Brain pericyte (primary cell): Measurements from ENCODE around the gene TSHZ2.

Experiments
- DNase-seq: peaks from one replicate; pipeline ENCODE4 v3.0.0-alpha.2; 2012; ENCODE audit warnings: low read depth, low spot score

TSHZ2 gene

DNA sequence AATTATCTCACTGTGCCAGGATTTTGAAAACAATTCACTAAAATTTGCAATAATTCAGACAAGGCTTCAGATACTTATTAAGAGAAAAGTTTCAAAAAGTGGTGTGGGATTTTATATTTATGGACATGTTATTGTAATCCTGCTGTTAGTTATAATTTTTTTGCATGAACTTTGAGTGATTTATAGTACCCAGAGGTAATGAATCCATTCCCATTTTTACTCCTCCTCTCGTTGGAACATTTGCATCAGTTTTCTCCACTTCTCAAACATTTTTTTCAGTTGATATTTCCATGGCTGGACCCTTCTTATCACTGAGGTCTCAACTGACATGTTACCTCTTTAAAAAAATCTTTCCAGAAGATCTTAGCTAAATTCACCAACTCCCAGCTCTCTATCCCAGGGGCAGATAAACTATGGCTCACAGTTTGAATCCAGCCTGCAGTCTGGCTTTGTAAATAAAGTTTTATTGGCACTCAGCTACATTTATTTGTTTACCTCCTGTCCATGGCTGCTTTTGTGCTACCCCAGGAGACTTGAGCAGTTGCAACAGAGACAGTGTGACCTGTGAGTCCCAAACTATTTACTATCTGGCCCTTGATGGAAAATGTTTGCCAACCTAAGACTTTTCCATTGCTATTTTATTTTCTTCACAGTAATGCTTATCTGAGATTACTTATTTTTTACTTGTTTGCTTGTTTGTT, 83.4 kb downstream of the TSHZ2 start:
- DNase-seq: no peak

DNA sequence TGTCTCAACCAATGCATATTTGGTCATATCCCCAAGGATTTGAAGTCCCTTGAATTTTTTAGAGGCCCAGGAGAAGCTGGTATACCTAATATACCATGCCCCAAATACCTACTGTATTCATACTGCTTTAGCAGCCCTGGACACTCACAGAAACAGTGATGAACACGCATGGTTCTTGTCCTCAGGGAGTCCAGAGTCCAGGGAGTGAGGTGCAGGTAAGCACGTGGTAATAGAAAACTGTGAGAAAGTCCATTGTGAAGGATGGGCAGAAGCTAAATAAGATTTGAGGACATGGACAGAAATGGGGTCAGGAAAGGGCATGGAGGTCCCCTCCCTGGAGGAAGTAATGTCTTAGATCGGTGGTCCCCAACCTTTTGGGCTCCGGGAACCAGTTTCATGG, 85.4 kb downstream of the TSHZ2 start:
- DNase-seq: no peak

DNA sequence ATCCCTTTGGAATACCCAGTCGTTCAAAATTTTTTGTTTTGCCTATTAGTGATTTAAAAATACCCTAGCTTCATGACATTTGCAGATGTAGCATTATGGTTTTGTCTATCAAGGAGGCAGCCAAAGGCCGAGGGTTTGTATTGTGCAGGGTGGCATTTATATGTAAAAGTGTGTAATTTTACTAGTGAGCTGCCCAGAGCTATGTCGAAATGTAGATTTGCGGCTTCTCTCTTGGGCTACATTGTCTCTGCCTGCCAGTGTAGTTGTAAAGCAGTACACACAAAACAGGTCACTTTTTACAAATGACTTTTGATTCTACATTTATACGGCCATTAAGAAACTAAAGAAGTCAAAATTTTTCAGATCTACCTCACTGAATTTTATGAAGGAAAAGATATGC, 87.7 kb downstream of the TSHZ2 start:
- DNase-seq: no peak

DNA sequence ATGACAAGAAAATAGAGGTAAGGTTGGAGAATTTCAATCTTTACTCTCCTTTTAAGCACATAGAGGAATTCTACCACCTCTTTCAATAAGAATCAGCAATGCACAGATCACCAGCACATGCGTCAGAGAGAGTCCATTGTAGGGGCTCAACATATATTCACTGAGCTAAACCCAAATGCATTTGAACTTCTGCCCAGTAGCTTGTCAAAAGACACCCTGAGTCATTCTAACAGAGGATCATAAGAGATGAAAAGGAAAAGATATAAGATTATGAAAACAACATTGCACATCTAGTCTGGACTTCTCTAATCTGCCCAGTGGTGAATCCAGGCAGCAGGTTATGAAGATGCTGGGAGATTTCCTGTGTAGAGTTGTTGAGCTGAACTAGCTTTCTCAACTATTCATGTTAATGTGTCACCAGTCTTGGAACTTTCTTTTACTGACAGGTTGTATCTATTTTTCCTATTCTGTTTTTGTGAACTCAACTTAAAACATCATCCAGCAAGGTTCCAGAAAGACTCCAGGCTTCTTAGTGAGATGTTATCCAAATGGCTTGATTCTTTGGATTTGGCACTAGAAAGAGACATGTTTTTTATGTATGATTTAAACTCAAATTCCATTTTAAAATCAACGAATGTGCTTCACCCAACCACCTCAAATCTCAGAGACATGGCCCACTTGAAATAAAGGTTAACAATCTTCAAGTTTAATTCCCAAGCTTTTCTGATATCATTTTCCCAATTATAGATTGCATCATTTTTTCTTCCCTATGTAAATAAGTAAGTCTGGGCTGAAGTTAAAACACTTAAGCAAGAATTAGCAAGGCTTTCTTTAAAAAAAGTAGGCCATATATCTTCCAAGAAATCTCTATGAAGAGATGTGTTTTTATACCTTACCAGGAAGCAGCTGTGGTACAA, 89.3 kb downstream of the TSHZ2 start:
- DNase-seq: no peak

DNA sequence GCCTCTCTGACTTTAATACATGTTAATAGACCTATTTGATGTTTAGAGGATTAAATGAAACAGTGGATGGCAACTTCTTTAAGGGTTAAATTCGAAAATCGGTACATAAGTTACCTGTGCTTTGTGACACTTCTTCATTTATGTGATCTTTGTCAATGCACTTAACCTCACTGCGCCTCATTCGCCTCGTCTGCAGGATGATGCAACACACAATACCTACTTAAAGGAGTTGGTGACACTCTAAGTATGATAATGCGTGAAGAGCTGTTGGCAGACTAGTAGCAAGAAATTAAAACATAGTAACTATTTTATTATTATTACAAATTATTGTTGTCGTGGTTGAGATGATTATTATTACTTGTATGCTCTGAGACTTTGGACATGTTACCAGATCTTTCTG, 92.8 kb downstream of the TSHZ2 start:
- DNase-seq: no peak

DNA sequence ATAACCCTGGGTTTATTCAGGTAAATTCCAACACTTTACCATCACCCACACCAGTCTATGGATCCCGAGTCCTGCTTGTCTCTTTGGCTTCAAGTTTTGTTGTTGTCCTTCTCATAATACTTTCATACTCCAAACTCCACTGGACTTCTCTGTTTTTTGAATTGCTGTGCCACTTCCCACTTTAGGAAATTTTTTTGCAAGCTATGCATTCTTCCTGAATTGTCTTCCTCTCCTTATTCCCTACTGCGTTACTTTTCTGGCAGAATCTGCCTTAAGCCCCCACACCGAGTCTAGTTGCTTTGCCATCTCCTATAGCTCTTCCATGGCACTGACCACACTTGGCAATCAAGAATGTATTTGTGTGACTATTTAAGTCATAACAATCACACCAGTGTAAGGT, 96.1 kb downstream of the TSHZ2 start:
- no peak for DNase-seq

DNA sequence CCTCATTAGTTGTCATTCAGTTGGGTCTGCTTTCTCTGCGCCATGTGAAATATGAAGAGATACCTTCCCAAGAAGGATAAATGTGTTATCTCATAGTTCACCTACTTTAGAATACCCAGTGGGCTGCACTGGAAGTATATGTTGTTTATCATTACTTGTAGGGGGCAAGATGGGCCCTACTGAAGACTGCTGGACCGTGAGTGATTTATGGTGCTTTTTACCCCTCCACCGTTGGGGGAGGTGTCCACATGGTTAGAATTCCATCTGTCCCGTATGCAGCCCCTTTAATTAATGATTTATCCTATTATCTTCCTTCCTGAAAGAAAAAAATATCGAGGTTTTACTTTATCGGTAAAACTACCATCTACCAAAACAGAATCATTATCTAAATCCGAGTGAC, 97.0 kb downstream of the TSHZ2 start:
- DNase-seq: no peak

DNA sequence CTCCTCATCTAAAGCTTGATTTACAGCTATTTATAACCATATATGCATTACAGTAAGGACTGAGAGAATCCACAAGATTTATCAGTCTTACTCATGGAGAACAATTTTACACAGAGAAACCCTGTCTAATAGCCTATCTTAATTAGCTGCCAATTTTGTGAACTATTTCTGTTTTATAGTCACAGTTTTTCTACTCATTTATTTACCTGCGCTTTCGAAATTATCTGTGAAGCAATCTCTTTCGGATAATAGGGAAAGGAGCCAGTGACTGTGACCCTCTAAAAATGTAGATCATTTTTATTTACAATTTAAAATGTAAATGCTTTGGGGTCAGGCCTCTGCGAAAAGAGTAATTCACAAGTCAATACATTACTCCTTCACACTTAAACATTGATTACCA, 98.1 kb downstream of the TSHZ2 start:
- no peak for DNase-seq

GRCh38 chr20:53070706-53071392, 98.7 kb downstream of the TSHZ2 start:
- no peak for DNase-seq

DNA sequence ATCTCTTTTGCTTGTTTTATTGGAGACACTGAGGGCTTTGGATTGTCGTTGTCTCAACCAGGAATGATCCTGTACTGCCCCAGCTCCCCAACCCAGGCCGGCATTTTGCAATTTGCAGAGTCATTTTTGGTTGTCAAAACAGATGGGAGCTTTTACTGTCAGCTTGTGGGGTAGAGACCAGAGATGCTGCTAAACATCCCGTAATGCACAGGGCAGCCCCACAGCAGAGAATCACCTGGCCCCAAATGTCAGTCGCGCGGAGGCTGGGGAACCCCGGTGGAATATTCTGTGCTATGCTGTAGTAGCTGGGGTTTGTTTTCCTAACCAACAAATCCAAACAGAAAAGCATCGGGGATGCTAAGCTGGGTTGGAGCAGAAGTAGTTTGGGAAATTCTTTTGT, 99.7 kb downstream of the TSHZ2 start:
- DNase-seq: no peak

- no peak for DNase-seq
Measured at GRCh38 chr20:53072923-53073579, 100.9 kb downstream of the TSHZ2 start.

GRCh38 chr20:53073636-53074415, 101.7 kb downstream of the TSHZ2 start:
- no peak for DNase-seq

DNA sequence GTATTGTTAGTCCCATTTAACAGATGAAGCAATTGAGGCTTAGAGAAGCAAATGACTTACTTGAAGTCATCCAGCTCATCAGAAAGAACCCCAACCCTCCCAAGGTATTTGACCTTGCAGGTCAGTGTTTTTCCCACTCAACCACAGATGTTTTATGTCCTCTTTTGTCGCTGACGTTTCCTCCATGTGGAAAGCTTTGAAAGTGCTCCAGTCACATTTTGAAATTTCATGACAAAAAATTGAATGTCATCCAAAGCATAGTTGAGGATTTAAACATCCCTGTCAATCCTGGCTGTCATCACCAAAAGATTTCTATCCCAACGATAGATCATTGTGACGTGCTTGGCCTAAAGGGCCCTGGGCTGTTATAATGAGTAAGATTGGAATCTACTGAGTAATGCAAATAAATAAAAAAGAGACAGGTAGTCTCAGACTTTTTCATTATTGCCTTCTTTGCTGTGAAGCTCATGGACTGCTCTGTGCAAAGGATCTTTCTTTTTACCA, 102.7 kb downstream of the TSHZ2 start:
- DNase-seq: no peak

- DNase-seq: no peak
Measured at GRCh38 chr20:53076668-53077067, 104.5 kb downstream of the TSHZ2 start.

DNA sequence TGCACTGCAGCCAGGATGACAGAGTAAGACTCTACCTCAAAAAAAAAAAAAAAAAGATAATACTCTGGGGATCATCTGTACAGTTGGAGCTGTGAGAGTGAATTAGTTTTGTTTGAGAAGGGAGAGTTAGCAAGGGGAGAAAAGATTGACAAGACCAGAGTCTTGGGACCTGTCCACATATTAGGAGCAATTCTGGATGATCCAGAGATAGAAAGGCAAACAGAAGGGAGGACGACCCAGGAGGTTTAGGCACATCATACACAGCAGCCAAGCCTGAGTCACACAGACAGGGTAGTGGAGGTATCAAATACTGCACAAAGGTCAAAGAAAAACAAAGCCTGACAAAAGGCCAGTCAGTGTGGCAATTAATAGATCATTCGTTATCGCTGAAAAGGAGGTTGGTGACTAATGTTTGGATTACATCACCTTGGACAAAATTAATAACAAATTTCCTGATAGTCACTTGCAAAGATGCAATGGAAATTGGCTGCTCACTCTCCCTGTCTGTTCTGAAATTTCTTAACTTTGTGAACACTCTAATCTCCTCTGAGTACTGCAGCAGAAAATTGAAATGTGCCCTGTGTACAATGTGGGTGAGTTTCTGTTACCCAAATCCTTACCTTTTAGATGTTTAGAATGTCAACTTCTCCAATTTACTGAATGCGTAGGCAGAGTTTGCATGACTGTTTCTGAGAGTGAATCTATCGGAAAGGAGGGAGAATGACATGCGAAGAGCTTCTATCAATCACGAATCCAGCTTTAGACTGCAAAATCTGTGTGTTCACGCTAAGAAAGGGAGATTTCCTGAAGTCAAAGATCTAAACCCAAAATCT, 105.4 kb downstream of the TSHZ2 start:
- DNase-seq: no peak

GRCh38 chr20:53078761-53079160, 106.6 kb downstream of the TSHZ2 start:
- no peak for DNase-seq

- no peak for DNase-seq
Measured at GRCh38 chr20:53079261-53079691, 107.1 kb downstream of the TSHZ2 start.

DNA sequence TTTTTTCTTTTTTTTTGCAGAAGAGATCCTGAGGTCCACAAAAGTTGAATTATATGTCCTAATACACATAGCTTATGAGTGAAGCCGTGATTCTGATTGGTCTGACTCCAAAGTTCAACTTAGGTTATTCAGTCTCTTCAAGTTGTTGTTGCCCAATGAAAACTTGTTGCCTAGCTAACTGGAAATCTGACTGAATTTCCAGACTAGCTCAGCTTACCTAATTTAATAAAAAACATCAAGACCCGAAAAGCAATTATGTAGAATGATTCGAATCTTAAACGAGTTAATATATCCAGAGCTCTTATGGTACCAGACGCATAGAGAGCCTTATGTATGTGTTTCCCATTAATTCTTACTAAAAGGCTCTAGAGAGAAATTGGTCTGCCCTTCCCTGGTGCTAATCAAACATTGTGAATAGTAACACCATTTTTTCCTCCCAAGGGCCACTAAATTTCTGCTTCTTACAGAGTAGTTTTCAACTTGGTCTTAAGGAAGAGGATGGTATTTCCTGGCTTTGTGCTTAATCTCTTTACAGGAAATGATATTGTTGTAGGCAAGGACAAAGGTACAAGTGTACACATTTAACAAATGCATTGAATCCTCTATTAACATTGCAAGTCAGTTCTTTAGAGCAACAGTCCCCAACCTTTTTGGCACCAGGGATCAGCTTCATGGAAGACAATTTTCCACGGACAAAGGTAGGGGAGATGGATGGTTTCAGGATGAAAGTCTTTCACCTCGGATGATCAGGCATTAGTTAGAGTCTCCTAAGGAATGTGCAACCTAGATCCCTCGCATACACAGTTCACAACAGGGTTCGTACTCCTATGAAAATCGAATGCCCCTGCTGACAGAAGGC, 107.9 kb downstream of the TSHZ2 start:
- no peak for DNase-seq

DNA sequence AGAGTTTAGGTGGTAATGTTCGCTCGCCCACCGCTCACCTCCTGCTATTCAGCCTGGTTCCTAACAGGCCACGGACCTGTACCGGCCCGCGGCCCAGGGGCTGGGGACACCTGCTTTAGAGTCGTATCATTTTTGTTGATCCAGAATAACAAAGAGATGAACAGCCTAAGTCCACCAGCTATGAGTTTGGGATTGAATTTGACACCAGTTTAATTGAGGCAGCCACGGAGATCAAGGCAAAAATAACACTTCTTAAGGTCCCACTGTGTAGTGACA, 108.5 kb downstream of the TSHZ2 start:
- no peak for DNase-seq
